Neural progenitor cell (in vitro differentiated cells): ENCODE data around the gene SPART.

Experiments
- CTCF ChIP-seq: fragments of 200-600 bp; sonication (generic); IDR thresholded peaks from 2 replicates; pipeline ENCODE4 v1.5.1; 2017; ENCODE audit warnings: antibody characterized with exemption, mild to moderate bottlenecking
- EZH2 ChIP-seq: fragments of 200-600 bp; sonication (generic); IDR thresholded peaks from 2 replicates; pipeline ENCODE4 v1.6.1; 2017; ENCODE audit warnings: antibody characterized with exemption, mild to moderate bottlenecking, moderate library complexity

- TF ChIP-seq CTCF (no peak), EZH2 (no peak)
Measured at GRCh38 chr13:36288794-36289391, 57.3 kb downstream of the SPART start.
